Activated T-helper 9 cell treated with anti-CD3 and anti-CD28 coated beads, Interleukin-2, amount 50 U/mL, for 16 hours (primary cell): ENCODE measurements around the gene NKX3-2.

Experiments
- DNase-seq: peaks from one replicate; pipeline ENCODE4 v3.0.0-alpha.2; 2020; ENCODE audit warnings: low read depth

The NKX3-2 gene

DNA sequence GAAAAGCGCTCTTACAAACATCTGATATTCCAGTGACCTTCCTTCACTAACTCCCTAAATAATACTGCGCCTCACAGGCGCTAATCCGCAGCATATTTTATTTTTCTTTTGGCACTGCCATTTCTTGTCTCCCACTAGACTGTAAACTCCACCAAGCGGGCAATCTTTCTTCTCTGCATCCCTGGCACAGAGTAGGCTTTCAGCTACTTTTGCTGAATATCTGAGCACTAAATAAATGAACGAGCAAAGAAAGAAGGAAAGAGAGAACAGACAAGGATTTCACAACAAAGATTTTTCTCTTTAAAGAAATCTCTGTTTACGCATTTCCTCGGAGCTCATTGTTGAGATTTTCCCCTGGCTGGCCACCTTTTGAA lies 12.7 kb downstream of the NKX3-2 start:
- no peak for DNase-seq

DNA sequence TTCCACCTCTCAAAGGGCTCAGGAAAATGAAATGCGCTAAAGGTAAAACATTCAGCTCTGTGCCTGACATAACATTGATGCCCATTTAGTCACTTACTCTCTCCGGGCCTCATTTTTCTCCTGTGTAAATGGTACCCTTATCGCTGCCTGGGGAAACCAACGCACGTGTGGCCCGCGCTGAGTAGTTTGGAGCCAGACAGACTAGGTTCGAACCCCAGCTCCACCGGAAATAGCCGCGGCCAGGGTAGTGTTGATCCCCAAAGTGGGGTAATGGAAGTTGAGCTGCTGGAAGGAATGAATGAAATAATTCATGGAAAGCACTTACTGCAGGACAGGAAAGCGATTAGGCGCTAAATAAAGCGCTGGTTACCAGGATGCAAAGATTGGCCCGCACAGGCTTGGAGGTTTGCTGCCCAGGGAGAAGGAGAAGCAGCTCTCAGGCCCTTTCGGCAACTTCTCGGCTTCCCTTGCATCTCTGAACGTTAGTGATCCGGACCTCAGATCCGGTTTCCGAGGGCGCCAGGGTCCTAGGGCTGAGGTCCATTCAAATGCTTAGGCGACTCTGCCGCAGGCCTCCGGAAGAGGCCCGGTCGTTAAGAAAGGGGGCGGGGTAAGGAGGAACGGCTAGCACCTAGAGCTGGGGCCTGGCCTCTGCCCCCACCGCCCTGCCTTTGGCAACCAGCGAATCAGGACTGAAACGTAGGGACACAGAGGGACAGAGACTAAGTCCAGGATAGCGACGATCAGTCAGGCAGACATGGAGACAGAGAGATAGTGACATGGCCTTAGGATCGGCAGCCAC lies 13.3 kb downstream of the NKX3-2 start:
- no peak for DNase-seq

DNA sequence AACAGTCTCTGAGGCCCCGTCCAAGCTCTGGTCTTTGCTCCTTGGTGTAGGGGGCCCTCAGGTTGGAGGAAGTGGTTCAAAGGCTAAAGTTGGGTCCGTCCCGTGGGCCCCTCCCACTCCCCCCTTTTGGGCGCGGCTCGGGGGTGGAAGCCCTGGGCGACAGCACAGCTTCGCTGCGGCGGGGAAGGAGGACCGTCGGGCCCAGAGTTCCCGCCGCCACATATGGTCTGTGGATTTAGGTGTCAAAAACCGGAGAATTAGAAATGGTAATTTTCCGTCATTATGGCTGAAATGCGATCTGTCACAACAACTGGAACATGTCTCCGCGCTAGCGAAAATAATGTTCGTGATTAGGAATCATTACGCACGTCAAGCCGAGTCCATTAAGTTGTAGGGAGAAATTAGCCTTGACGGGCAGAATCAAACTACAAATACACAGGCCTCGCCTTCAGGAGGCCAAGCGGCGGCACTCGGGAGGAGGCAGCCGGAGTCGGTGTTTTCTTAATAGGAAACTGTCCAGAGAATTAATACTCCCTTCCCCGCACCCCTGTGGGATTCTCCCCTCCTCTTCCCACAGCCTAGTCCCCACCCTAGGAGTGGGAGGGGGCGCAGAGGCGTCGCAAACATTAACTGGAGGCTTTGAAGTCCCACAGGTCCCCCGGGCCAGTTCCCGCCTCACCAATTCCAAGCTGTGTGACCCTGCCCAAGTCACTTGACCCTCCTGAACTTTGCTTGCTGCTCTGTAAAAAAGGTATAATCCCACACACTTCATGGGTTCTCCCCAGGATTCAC lies 15.0 kb downstream of the NKX3-2 start:
- no peak for DNase-seq

DNA sequence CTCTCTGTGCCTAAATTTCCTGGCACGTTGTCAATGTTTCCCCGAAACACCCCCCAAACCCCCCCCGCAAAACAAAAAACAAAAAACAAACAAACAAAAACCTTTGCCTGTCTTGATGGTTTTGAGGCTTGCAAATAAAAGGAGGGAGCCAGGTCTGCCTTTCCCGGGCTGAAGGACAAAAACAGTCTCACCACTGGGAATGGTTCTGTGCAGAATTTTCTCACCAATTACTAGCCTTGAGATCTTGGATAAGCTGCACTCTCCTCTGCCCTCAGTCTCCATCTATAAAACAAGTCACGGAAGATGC lies 15.5 kb downstream of the NKX3-2 start:
- DNase-seq: no peak

DNA sequence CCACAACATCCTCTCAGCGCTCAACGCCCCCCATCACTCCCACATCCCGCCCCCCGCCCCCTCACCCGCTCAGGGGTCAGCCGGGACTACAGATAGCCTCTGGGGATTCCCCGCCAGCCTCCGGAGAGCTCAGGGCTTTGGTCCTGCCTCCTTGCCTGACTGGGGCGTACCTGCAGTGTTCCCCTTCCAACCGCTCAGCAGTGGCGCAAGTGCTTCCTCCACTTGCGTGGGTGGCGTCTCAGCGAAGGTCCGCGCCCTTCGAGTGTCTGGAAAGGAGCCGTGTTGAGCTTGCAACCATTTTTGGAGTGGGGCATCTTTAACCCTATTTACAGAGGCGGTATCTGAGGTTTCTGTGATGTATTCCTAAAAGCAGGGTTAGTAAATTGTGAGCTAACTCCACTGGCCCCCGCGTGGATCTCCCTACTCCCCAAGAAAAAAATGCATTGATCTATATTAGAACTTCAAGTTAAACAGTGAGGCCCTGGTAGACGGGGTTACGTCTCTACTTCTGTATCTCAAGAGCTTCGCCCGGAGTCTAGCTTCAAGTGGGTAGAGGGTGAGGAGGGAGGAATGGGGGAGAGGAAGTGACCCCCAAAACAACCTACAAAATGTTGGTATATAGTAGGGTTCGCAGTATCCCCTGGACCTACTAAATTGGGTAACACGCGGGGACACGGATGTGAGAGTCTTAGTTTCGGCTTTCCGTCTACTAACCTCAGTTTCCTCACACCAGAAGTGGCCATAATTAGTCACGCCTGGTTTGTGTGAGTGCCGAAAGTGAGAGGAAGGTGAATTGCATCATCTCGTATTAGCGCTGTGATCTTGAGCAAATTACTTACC lies 16.1 kb downstream of the NKX3-2 start:
- no peak for DNase-seq

DNA sequence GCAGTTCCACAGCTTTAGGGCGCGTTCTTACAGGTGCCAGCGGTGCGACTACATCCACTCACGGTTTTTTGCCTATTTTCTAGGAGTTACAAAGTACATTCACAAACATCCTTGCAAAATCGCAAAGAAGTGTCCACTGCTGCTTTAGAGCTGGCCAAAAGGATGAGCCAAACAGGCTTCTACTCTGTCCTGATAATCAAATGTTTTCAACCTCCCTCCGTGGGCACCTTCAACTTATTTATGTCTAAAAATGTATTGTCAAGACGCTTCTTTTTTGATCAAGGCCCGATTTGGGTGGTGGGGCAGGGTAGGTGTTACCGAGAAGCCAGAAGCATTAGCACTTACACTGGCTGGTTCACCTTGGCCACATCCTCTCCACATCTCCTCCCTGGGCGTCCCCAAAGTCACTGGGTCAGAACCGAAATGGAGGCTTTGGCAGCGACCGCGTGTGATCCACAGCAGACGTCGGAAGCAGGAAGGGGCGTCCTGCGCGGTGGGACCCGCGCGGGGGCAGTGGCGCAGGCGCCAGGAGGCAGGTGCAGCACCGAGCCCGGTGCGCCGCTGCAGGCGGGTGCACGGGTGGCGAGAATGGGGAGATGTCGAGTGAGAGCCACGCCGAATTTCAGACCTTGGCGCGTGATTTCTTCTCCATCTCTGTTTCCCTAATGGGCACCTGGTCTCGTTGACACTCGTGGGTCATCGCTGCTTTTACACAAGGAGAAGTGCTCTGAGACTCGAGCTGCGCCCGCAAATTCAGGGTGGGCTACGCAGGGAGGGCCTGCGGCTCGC lies 16.9 kb downstream of the NKX3-2 start:
- no peak for DNase-seq

GRCh38 chr4:13526658-13527057 lies 17.6 kb downstream of the NKX3-2 start:
- DNase-seq: no peak

GRCh38 chr4:13525606-13526281 lies 18.6 kb downstream of the NKX3-2 start:
- no peak for DNase-seq

DNA sequence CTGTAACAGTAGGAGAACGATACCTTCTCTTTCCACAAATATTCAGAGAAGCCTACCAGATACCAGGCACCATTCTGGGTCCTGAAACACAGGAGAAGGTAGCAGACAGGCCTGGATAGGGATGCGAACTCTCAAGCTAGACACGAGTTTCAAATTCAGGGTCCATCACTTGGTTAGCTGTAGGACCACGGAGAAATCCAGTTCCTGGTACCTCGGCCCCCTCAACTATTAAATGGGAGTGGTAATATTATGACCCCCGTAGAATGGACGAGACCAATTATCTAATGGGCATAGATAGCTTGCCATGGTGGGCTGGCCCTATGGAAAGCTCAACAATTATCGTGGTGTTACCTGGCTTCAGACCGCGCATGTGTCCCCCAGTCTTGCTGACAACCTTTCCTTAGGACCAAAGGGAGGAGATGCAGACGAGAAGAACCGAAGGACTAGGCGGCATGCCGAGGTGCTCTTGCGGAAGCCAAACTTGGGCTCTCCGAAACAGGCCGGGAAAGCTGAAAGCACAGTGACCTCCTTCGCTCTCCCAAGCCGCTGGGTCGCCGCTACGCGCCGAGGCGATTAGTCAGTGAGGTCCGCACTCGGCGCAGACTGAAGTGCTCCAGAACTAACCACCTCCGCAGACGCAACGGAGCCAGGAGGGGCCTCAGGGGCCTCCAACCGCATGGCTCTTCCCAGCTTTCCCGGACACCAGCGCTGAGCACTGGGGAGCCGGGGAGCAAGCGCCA lies 19.6 kb downstream of the NKX3-2 start:
- DNase-seq: no peak

GRCh38 chr4:13523591-13524503 lies 20.5 kb downstream of the NKX3-2 start:
- no peak for DNase-seq

DNA sequence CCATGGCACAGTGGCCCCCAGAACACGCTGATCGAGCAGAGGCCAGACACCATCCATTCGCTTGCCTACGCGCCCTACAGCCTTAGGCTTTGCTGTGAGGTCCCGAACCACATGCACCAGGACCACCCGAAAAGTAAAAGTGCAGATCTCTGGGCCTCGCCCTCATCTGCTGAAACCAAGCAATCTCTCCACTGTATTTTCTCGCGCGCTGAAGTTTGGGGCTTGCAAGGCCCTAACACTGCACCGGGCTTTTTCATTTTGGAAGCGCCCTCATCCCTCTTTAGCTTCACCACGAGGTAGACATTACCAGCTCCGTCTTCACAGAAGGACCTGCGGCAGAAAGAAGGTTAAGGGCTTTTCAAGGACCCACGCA lies 21.2 kb downstream of the NKX3-2 start:
- DNase-seq: no peak

DNA sequence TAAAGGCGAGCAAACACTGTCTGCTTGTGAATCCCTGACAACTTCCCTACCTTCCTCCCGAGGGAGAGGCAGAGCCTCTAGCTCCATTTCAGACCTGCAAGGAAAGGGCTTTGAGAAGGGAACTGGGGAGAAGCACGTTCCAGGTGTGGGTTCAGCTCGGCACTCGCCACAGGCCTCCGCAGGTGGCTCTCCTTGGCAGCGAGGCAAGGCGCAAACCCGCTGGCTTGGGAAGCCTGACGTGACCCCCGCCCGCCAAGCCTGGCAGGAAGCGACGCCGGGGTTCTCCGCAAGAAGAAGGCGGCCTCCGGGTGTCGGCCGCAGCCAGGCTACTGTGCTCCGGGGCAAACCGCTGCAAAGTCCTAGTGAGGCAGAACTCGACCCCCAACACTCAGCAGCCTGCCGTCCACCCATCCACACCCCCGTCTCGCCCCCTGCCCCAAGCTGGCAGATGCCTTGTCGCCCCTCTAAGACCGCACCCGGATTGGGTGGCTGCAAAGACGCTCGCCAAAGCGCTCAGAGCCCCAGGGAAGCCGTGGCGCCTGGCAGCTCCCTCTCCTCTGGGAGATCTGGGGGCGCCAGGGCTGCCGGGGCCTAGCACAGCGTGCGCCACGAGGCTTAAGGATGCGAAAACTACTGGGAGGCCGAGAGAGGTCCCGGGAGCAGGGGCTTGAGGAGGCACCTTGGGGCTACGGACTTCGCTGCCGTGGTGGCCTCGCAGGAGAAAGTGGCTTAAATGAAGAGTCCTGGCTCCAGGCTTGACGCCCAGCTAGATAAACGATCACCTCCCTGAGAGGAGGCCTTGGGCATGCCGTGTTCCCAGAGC lies 21.8 kb downstream of the NKX3-2 start:
- DNase-seq: no peak

GRCh38 chr4:13521047-13521446 lies 23.3 kb downstream of the NKX3-2 start:
- no peak for DNase-seq

GRCh38 chr4:13516315-13516860 lies 27.9 kb downstream of the NKX3-2 start:
- DNase-seq: no peak

- no peak for DNase-seq
Observed at GRCh38 chr4:13515268-13515667, 29.0 kb downstream of the NKX3-2 start.

DNA sequence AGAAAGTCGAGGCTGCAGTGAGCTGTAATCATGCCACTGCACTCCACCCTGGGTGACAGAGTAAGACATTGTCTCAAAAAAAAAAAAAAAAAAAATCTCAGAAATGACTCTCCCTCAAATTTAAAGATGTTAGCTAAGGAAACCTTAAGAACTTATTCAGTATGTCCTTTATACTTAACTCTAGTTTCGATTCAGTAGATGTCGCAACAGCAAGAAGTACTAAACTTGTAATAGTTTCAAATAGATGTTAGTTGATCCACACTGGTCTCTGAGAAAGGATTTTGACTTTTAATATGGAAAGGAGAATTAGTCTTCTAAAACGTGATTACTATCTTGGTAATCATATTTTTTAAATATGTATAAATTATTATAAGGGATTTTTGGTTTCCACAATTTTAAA lies 29.6 kb downstream of the NKX3-2 start:
- DNase-seq: no peak

GRCh38 chr4:13511101-13511500 lies 33.2 kb downstream of the NKX3-2 start:
- no peak for DNase-seq

- no peak for DNase-seq
Observed at GRCh38 chr4:13509442-13509841, 34.9 kb downstream of the NKX3-2 start.
